ENCODE results near the gene LCOR. TPM values are rescaled to one million over a fixed set of nuclear protein-coding genes. Genes with fewer than 3 reads are reported as not detected.

The LCOR gene
- total and polyA plus RNA-seq, 2 of the 13 experiments (the other 11 are each of a cell fraction or from before 2014, with no cell fraction given): 12.4 to 23.7 TPM

GRCh38 chr10:97034301-97034700 lies 202.2 kb downstream of the LCOR start:
- peaks cover 22% of the 10 kb centered on the region for H3K4me1 ChIP-seq (ENCODE audit: insufficient read depth, low read length)
- no peaks in the 10 kb centered on the region for H3K9me3 ChIP-seq (ENCODE audit: low read length)
- DNase-seq (ENCODE audit: low spot score): no peak
- in situ Hi-C loops (cut with HindIII; ENCODE audit: extremely low pct_ligation_motif_present, low pct_unique_long_range_greater_than_20kb): no loop called here
- no peak overlapping the region for H3K4me2 ChIP-seq (ENCODE audit: low read depth, low read length)
- no peaks in the 10 kb centered on the region for H3K36me3 ChIP-seq (replicated peaks in 1 of 2; ENCODE audit: control insufficient read depth in 1 of 2, insufficient read depth in 2 of 2, low read length in 2 of 2)
- H4K20me1 ChIP-seq (ENCODE audit: insufficient read depth, low read length): no peaks in the 10 kb centered on the region
- H2AFZ ChIP-seq (ENCODE audit: low read length): no peak overlapping the region
- H3K9ac ChIP-seq (ENCODE audit: insufficient read depth, low read depth, low read length): no peak overlapping the region
- intact Hi-C loops (cut with micrococcal nuclease; ENCODE audit: unreplicated experiment): no loop called here
- no peaks in the 10 kb centered on the region for H3K79me2 ChIP-seq (ENCODE audit: insufficient read depth, low read length)
- WGBS (ENCODE audit: low lambda C conversion rate): 29% methylated on average over 7 of the region's 7 CpGs
- no peak for ATAC-seq
- no TSS peak for BruUV-seq (replicated peaks)
- POLR2A ChIA-PET: no interaction called here
- CTCF ChIA-PET (ENCODE audit: low intra/inter-chr PET ratio, low total read pairs): no interaction called here
- no peak for FAIRE-seq
- no peak overlapping the region for H3K4me3 ChIP-seq (replicated peaks in 1 of 3; ENCODE audit: insufficient read depth in 1 of 3, low read depth in 2 of 3, low read length in 3 of 3)
- H3K27ac ChIP-seq (ENCODE audit: extremely low read length, insufficient read depth, low read length): no peak overlapping the region
- peaks cover 3 to 36% of the 10 kb centered on the region in 2 experiments; a peak in 4 of 5 replicates for H3K27me3 ChIP-seq (ENCODE audit: control insufficient read depth in 1 of 2, insufficient read depth in 2 of 2, low read length in 2 of 2)
- TF ChIP-seq FIP1L1 (IDR thresholded peaks at IDR 0.05; ENCODE audit: borderline replicate concordance, insufficient read depth, low read depth, low read length) (no peak), BCL6 (CRISPR knock-in tag; IDR thresholded peaks at IDR 0.05) (no peak), DNMT3B (CRISPR knock-in tag; conservative IDR thresholded peaks at IDR 0.05) (no peak), BHLHE40 (IDR thresholded peaks at IDR 0.05; ENCODE audit: low read length) (no peak), ZNF781 (CRISPR knock-in tag; IDR thresholded peaks at IDR 0.05; ENCODE audit: borderline replicate concordance, not compliant biosample characterization) (no peak), LBX2 (CRISPR knock-in tag; IDR thresholded peaks at IDR 0.05; ENCODE audit: borderline replicate concordance) (no peak), HIVEP1 (CRISPR knock-in tag; IDR thresholded peaks at IDR 0.05) (no peak), ZFP62 (CRISPR knock-in tag; IDR thresholded peaks at IDR 0.05) (no peak), CBFB (CRISPR knock-in tag; IDR thresholded peaks at IDR 0.05) (no peak), ZNF770 (CRISPR knock-in tag; IDR thresholded peaks at IDR 0.05) (no peak), NCOA2 (CRISPR knock-in tag; IDR thresholded peaks at IDR 0.05) (no peak), ONECUT2 (CRISPR knock-in tag; IDR thresholded peaks at IDR 0.05) (no peak), ATF2 (CRISPR knock-in tag; IDR thresholded peaks at IDR 0.05) (no peak), KAT7 (CRISPR knock-in tag; IDR thresholded peaks at IDR 0.05; ENCODE audit: borderline replicate concordance) (no peak), DRAP1 (CRISPR knock-in tag; IDR thresholded peaks at IDR 0.05) (no peak), ZNF235 (CRISPR knock-in tag; IDR thresholded peaks at IDR 0.05; ENCODE audit: borderline replicate concordance) (no peak)
